HG03354 (cell line): ENCODE results near the gene NINJ2.

ENCODE experiments used
- ATAC-seq: cut with Tn5 transposase; IDR thresholded peaks from one replicate; pipeline ENCODE4 v1.9.1; 2021; ENCODE audit warnings: mild to moderate bottlenecking; ENCODE audit not compliant: unreplicated experiment, poor library complexity, severe bottlenecking

The NINJ2 gene

DNA sequence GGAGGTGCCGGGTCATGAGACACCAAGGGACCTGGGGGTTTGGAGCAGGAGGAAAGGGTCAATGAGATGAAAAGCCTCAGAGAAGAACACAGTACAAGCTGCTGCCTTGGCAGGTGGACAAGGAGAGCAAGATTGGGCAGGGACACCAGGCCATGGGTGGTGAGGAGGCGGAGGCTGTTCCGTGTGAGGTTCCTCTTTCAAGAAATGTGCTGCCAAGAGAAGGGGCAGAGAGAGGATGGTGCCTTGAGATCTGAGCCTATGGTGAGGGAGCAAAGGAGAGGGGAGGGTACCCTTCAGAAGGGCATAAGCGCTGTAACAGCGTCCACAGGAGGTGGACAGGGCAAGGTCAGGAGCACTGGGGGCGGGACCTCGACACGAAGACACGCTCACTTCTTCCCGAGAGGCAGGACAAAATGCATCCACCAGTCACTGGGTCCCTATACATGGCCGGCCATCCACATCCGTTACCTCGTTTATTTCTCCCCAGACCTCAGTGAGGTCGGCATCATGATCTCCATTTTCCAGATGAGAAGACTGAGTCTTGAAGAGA is 103.3 kb downstream of the NINJ2 start:
- no peak for ATAC-seq

DNA sequence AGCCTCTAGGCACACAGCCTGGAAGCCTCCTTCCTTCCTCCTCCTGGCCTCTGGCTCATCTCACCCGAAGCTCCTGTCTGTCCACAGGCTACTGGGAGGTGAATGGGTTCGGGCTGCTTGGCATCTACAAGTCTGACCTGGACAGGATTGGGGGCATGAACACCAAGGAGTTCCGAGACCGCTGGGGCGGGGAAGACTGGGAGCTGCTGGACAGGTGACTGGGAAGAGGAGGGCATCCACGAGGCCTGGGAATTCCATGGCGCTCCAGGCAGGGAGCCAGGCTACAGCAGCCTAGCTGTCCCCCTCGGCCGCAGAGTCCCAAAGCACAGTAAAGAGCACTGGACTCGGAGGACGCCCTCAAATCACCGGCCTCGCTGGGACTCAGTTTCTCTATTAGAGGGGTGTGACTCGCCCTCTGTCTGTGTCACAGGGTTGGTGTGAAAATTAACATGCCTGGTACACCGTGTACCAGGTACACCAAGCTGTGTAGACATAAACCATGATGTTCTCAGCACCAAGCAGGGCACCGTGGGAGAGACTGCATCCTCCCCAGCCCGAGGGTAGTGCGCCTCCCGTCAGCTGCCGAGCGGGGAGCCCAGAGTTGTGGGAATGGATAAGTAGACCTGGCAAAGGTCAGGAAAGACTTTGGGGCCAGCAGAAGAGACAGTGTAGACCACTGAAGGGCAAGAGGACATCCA is 103.9 kb downstream of the NINJ2 start:
- no peak for ATAC-seq

DNA sequence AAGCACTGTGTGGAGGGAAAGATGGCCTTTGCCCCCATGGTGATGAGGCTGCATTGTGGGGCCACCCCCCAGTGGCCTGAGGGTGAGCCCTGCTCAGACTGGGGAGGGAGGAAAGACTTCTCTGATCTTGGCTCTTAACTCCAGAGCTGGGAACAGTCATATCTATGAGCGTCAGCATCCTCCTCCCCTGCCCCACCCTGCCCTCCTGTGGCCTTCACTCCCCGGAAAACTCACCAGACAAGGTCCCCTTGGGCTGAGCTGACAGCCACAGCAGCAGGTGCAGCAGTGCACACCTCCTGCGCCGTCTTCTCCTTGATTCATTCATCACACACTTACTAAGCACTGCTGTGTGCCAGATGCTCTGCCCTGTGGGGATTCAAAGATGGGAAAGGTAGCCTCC is 104.7 kb downstream of the NINJ2 start:
- ATAC-seq = no peak

DNA sequence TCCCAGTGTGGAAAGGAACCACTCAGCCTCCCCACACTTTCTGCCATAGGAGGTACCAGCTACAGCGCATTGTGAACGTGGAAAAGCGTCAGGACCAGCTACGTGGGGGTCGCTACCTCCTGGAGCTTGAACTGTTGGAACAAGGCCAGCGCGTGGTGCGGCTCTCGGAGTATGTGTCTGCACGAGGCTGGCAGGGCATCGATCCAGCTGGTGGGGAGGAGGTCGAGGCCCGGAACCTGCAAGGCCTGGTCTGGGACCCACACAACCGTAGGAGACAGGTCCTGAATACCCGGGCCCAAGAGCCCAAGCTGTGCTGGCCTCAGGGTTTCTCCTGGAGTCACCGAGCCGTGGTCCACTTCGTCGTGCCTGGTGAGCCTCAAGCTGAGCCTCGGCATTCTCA is 106.7 kb downstream of the NINJ2 start:
- no peak for ATAC-seq

DNA sequence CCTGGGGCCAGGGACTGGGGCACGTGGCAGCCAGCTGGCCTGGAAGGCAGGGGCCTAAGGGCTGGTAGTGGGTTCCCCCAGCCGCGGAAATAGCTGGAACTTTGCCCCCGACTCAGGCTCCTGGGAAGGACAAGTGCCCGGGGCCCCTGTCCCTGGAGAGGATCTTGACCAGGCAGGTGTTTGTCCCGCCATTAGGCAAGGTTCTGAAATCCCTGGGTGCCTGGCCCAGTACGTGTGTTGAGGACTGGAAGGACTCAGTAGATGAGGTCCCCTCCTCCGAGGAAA is 109.3 kb downstream of the NINJ2 start:
- no peak for ATAC-seq

DNA sequence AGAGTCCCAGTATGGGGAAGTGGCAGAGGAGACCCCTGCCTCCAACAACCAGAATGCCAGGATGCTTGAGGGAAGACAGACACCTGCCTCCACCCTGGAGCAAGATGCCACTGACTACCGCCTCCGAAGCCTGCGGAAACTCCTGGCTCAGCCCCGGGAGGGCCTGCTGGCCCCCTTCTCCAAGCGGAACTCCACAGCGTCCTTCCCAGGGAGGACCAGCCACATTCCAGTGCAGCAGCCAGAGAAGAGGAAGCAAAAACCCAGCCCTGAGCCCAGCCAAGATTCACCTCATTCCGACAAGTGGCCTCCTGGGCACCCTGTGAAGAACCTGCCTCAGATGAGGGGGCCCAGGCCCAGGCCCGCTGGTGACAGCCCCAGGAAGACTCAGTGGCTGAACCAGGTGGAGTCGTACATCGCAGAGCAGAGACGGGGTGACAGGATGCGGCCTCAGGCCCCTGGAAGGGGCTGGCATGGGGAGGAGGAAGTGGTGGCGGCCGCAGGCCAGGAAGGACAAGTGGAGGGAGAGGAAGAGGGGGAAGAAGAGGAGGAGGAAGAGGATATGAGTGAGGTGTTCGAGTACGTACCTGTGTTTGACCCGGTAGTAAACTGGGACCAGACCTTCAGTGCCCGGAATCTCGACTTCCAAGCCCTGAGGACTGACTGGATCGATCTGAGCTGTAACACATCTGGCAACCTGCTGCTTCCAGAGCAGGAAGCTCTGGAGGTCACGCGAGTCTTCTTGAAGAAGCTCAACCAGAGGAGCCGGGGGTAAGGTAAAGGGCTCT is 109.8 kb downstream of the NINJ2 start:
- peak; percentile 72 for ATAC-seq

DNA sequence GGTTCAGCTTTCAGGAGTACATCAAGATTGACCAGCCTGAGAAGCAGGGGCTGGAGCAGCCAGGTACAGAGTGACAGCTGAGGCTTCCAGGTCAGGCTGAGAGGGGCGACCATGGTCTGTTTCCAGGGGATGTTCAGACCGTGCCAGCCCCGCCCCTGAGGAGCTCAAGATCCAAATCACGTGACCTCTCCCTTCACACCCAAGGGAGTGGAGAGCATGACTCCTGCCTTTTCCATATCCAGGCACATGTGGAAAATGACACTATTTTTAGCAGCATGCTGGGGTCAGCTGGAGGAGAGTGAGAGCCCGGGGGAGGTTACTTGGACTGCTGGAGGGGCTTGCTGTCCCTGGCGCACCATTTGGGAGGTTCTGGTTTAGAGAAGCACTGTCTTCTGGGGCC is 110.8 kb downstream of the NINJ2 start:
- no peak for ATAC-seq

DNA sequence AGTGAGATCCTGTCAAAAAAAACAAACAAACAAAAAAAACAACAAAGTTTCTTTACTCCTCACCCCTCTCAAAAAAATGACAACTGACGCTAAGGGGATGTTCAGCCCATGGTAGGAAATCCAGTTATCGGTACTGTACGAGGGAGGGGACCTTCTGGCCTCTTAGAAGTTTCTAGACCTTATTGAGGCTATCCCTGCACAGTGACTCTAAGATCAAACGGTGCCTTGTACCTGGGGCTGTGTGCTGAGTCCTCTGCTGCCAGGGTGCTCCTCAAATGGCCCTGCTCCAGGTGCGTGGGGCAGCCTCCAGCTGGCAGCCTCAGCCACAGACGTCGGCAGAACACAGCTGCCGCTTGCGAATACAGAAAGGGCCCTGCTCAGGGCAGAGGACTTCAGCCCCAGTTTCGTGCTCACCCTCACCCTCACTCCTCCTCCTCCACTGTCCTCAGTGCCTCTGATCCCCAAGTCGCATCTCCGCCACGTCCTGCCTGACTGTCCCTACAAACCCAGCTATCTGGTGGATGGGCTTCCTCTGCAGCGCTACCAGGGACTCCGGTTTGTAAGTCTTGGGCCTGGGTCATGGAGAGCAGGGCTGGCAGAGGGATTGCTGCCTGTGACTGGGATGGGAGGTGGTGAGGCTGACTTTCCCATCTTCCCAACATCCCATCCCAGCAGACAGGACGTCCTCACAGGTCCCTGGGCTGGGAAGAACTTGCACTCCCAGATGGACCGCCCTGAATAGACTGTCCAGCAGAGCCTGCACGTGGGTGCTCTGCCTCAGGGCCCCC is 112.6 kb downstream of the NINJ2 start:
- no peak for ATAC-seq

DNA sequence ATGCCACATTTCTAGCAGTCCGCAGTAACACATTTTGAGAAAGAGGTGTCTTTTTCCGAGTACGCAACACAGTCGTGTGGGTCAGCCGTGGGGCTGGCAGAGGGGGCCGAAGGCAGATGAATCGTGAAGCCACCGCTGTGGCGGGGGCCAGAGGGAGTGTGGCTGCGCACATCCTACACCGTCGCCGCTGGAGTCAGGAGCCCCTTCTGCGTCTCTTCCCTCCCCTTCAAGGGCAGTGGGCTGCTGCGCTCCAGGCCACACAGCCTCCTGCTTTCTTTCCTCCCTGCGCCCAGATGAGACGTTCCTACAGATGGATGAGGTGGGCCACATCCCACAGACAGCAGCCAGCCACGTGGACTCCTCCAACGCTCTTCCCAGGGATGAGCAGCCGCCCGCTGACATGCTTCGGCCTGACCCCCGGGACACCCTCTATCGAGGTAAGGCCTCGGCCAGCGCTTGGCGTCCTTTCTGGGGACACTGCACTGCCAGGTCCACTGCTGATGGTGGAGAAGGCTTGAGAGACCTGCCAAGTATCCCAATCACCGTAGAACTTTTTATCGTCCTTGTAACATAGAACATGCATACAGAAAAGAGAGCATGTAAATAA is 113.7 kb downstream of the NINJ2 start:
- no peak for ATAC-seq

DNA sequence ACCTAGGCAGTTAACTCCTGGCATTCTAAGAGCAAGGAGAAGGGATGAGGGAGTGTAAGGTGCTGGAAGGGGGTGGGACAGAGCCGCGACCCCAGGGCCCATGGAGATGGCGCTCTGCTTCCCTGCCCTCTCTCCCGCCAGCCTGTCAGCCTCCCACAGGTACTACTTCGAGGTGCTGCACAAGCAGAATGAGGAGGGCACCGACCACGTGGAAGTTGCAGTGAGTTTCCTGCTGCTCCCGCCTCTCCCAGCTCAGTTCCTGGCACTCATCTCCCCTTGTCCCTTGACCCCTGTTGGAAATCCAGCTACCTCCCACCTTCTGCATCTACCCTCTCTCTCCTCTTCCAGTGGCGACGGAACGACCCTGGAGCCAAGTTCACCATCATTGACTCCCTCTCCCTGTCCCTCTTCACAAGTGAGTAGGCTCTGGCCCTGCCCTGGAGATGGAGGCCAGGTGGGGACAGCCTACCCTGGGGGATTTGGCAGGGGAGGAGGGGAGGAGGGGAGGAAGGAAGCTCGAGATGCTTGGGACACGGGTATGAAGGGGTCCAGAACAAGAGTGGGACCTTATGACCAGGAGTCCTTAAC is 115.3 kb downstream of the NINJ2 start:
- no peak for ATAC-seq

DNA sequence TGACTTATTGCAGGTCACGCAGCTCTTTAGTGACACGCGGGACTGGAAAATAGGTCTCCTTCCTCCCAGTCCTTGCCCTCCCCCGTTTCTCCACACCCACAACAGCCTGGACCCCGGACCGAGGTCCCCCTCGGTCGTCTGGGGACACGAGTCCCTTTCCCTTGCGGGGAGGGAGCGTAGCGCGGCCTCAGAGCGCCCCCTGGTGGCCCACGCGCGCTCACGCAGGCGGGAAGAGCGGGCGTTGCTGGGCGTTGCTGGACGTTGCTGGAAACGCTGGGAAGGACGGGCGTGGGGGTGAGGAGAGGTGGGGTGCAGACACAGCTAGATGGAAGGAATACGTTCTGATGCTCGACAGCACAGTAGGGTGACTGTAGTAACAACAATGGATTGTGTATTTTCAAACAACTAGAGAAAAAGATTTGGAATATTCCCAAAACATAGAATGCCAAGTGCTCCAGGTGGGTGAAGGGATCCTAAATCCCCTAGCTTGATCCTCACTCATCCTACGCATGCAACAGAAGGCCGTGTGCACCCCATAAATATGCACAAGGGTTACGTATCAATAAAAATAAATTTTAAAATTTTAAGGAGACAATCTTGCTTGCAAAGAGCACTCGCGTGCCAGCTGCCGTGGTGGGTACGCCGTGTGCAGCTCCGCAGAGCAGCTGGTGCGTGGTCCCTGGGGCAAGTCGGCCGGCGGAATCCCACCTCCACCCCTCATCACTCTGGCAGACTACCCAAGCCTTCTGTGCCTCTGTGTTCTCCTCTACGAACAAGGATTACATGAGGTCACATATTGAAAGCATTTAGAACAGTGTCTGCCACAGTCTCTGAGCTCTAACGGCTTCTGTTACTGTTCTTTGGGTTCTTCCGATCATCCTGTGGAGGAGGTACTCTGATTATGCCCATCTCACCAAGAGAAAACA is 116.1 kb downstream of the NINJ2 start:
- no peak for ATAC-seq

DNA sequence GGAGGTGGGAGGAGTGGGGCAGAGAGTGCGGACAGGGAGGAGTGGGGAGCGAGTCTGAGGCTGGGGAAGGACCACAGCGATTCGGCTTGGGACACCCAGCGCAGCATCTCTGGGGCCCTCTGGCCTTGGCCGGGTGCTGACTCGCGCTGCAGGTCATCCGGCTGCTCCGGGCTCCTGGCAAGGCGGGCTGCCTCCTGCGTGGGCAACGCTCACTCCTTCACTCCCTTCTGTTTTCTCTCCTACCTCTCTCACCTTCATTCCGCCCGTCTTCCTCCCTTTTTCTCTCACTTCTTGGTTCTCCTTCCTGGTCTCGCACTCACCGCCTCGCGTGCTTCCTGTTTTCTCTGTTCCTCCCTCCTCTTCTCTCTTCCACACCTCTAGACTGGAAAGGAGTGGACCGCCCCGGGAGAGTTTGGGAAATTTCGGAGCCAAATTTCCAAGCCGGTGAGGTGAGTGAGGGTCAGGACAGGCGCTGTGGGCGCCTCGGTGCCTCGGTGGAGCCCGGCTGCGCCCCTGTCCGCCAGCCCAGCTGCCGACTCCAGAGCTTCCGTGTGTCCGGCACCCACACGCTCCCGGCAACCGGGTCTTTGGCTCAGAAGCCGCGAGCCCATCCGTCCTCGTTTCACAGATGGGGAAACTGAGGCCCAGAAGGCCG is 116.9 kb downstream of the NINJ2 start:
- no peak for ATAC-seq

DNA sequence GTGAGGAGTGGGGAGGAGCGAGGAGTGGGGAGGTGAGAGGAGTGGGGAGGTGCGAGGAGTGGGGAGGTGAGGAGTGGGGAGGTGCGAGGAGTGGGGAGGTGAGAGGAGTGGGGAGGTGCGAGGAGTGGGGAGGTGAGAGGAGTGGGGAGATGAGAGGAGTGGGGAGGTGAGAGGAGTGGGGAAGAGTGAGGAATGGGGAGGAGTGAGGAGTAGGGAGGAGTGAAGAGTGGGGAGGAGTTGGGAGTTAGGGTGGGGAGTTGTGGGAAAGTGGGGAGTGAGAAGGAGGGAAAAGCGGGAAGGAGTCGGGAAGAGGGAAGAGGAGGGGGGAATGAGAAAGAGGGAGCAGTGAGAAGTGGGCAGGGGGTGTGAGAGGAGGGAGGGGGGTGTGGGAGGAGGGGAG is 117.4 kb downstream of the NINJ2 start:
- ATAC-seq = no peak

DNA sequence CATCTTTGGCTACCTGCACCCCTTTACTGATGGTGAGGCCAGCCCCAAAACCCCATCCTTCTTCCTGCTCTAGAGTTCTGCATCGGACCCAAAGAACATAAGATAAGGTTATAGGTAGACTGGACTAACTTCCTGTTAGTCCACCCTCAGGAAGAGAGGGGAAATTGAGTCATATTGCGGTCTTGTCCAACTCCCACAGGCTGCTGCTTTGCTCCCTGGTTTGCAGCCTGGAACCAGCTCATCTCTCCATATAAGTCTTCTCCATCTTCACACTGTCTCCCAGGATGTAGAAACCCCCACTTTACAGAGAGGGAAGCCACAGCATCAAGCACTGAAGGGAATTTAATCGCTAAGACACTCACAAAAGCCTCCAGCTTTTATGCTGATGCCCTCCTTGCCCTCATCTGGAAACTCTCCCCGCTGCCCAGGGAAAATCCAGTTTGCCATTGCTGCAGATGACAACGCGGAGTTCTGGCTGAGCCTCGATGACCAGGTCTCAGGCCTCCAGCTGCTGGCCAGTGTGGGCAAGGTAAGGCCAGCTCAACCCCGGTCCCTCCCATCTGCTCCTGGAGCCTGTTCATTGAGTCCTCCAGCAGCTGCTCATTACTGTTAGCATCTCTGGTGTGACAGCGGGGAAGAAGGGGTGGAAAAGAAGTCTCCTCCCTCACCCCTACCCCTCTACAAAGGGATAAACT is 118.2 kb downstream of the NINJ2 start:
- ATAC-seq = no peak

DNA sequence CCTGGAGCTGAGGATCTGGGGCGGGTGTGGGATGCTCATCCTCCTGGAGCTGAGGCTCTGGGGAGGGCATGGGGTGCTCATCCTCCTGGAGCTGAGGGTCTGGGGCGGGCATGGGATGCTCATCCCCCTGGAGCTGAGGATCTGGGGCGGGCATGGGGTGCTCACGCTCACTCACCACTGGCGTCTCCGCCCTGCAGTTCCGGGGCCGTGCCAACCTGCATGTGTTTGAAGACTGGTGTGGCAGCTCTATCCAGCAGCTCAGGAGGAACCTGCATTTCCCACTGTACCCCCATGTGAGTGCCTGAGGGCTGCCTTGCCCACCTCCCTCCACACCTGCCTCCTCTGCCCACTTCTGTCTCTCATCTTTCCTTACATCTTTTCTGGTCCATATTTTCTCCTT is 119.1 kb downstream of the NINJ2 start:
- no peak for ATAC-seq

DNA sequence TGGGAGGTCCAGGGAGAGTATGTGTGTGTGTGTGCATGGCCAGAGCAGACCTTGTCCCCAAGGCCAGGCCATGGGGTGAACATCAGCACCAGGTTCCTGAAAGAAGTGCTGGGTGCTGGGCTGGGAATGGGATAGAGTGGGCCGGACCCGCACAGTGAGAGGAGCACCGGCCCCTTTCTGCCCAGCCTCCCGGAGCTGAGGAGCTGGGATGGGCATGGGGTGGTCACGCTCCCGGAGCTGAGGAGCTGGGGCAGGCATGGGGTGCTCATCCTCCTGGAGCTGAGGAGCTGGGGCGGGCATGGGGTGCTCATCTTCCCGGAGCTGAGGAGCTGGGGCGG is 120.2 kb downstream of the NINJ2 start:
- no peak for ATAC-seq

DNA sequence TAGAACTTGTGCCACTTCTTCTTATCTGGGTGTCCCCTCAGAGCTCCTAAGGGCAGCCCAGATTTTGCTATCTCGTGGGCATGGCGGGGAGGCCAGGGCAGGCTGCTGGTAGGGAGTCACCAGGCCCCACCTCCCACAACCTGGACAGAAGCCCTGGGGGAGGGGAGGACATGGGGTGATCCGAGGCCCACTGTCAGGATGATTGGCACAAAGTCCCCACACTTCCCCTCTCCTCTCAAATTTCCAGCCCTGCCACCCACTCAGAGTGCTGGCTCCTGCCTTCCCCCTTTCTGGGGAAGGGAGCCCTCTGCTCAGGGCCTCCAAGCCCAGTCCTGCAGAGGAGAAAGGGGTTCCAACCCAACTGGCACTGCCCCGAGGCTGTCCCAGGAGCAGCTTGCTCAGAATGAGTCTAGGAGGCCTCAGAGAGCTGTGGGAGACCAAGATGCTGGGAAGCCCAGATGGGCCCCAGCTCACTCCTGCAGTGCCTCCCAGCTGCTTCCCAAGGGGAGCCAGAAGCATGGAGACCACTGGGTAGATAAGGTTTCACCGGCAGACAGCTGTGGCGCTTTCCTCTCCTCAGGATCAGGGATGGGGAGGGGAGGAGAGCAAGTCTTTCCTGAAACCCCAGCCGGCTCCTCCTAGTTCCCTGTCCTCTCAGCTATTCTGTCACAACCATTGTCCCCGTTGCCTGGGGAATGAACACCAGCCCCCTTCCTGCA is 120.7 kb downstream of the NINJ2 start:
- no peak for ATAC-seq
